CD4-positive, alpha-beta T cell treated with Interleukin-15 for 1 hour (primary cell): ENCODE results near the gene CDR2L.
"Not testable (repeated sequence)": the region's sequence is repeated elsewhere in the genome, so short reads cannot be mapped to it uniquely, and the experiment has no call there.

Source experiments
- DNase-seq: peaks from one replicate; pipeline ENCODE4 v3.0.0-alpha.2; 2020

The CDR2L gene

DNA sequence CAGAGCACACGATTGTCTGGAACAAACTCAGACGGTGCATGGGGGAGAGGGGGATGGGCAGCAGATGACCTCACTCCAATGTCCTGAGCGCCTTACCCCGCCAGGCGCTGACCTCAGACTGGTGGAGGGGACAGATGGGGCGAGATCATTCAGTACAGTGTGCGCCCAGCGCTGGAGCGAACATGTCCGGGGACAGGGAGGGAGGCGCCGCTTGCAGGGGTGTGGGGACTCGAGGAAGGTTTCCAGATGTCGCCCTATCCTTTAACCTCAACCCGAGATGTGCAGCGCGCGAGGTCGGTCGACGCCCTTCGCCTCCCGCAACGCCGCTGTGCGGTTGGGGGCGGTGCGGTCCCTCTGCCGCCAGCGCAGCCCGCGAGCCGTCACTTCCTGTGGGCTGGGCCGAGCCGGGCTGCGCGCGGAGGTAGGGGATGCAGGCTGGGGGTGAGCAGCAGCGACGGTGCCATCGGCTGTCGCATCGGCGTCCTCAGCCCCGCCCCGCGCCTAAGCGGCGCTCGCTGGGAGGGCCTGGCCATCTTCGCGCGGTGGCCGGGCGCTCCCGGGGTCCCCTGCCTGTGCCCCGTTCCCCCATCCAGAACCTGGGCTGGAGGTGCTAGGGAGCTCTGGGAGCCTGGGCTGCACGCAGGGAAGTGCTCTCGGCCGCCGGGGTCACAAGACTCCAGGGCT lies 5.3 kb upstream of the CDR2L start:
- peak; percentile 83 for DNase-seq

- not testable (repeated sequence) for DNase-seq
Measured at GRCh38 chr17:74982663-74983313, 4.6 kb upstream of the CDR2L start.

DNA sequence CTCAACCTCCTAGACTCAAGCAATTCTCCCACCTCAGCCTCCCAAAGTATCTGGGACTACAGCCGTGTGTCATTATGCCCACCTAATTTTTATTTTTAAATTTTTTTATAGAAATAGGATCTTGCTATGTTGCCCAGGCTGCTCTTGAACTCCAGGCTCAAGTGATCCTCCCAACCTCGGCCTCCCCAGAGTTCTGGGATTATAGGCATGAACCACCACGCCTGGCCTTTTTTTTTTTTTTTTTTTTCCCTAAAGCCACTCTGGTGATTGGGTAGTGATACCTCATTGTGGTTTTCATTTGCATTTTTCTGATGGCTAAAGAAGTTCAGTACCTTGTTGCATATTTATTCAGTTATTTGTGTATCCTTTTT lies 1.2 kb upstream of the CDR2L start:
- DNase-seq: no peak

- no peak for DNase-seq
Measured at GRCh38 chr17:74987909-74988711, 678 bp downstream of the CDR2L start.

DNA sequence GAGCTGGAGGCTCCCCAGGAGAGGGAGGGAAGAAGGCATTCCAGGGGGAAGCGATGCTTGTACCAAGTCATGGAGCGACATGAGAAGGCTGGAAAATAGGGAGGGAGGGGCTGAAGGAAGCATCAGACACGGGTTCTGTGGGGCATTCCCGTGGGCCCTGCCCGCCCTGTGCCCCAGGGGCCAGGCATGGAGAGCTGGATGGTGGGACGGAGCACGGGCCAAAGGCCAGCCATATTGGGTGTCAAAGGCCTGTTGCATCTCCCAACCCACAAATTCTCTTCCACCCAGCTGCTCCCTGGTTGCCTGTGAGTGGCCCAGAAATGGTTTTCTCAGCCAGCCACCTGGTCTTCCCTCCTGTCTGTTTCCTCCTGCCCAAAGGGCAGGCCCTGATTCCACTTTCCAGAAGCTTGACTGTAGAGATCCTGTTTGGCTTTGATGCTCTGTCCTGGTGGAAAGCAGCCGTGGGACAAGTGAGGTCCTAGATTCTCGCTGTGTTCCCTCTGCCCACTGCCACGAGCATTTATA lies 3.2 kb downstream of the CDR2L start:
- no peak for DNase-seq

DNA sequence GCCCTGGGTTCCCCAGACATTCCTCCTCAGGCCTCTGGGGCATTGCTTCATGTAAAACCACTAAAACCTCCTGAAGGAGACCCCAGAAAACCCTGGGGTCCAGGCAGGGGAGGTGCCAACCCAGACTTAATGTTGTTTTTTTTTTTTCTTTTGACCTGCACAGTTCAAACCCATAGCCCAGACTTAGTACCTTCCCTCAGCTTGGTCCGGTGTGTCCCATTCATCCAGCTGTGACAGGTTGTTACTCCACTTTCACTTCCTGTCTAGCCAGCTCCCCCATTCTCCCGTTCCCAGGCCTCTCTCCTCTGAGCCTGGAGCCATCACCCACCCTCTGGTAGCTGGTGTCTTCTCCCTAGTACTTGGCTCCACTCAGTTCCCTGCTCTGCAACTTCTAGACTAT lies 4.8 kb downstream of the CDR2L start:
- no peak for DNase-seq

DNA sequence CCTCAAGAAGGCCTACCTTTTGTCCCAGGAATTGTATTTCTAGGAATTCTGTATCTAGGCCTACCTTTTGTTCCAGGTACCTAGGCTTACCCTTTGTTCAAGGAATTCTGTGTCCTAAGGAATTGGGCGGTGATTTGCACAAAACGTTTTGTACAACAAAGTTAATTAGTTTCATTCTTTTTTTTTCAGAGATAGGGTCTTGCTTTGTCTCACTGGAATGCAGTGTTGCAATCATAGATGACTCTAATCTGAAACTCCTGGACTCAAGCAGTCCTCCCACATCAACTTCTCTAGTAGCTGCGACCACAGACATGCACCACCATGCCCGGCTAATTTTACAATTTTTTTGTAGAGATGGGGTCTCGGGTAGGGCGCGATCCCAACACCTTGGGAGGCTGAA lies 7.0 kb downstream of the CDR2L start:
- no peak for DNase-seq

- no peak for DNase-seq
Measured at GRCh38 chr17:74995847-74996246, 8.4 kb downstream of the CDR2L start.

- no peak for DNase-seq
Measured at GRCh38 chr17:74998783-74999182, 11.4 kb downstream of the CDR2L start.

- DNase-seq: no peak
Measured at GRCh38 chr17:74999523-74999922, 12.1 kb downstream of the CDR2L start.

GRCh38 chr17:75001915-75002843 lies 14.7 kb downstream of the CDR2L start:
- no peak for DNase-seq

GRCh38 chr17:75003070-75003956 lies 15.9 kb downstream of the CDR2L start:
- DNase-seq: no peak

DNA sequence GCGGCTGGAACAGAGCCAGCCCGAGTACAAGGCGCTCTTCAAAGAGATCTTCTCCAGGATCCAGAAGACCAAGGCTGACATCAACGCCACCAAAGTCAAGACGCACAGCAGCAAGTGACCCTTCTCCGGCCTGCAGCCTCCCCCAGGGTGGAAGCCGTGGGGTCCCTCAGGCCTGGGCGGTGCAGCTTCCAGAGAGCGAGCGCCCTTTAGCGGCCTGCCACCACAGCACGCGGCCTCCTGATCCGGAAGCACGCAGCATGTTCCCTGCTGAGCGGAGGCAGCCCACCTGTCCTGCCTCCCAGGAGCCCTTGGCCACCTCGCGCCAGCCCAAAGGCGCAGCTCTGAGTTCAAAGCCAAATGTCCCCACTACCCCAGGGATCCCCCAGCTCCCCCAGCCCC lies 16.5 kb downstream of the CDR2L start:
- DNase-seq: no peak

- no peak for DNase-seq
Measured at GRCh38 chr17:75004371-75004770, 16.9 kb downstream of the CDR2L start.

DNA sequence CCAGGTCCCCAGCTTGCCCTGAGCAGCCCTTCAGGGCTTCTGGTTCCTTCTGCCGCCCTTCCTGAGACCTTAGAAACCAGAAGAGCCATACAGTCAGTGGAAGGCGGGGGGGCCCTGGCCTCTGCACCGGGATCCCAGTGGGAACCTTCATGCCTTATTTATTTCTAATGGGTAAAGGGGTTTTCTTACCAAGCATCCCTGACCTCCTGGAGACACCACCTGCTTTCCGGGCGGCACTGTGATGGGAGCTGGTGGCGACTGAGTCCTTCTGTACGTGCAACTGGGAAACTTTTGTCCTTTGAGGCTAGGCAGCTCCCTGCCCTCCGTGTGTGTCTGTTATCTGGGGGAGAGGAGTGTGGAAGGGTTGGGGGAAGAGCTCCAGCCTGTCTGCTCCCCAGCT lies 17.9 kb downstream of the CDR2L start:
- no peak for DNase-seq

DNA sequence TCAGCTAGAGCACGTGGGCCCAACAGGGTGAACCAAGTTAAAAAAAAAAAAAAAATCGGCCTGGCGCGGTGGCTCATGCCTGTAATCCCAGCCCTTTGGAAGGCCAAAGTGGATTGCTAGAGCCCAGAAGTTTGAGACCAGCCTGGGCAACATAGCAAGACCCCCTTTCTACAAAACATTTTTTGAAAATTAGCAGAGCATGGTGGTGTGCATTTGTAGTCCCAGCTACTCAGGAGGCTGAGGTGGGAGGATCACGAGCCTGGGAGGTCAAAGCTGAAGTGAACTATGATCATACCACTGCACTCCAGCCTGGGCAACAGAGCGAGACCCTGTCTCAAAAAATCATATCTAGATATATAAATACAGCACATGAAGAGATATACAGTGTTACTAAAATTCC lies 18.7 kb downstream of the CDR2L start:
- DNase-seq: not testable (repeated sequence)

DNA sequence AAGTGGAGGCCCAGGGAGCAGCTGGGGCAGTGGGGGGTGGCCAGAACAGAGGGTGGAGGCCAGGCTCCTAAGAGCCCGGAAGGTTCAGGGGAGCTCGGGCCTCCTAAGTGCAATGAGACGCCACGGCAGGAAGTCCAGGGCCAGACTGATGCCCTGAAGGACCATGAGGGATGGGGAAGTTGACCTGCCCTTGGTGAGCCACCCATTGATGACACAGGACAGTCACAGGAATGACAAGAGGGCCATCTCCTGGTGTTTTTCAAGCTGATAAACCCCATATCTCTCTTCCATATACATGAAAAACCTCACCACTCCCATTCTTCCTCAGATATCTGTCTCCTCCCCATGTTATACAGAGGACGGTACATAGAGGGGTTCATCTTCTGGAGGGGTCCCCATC lies 19.2 kb downstream of the CDR2L start:
- DNase-seq: no peak

- no peak for DNase-seq
Measured at GRCh38 chr17:75008373-75008772, 20.9 kb downstream of the CDR2L start.

GRCh38 chr17:75009139-75009724 lies 21.8 kb downstream of the CDR2L start:
- no peak for DNase-seq

DNA sequence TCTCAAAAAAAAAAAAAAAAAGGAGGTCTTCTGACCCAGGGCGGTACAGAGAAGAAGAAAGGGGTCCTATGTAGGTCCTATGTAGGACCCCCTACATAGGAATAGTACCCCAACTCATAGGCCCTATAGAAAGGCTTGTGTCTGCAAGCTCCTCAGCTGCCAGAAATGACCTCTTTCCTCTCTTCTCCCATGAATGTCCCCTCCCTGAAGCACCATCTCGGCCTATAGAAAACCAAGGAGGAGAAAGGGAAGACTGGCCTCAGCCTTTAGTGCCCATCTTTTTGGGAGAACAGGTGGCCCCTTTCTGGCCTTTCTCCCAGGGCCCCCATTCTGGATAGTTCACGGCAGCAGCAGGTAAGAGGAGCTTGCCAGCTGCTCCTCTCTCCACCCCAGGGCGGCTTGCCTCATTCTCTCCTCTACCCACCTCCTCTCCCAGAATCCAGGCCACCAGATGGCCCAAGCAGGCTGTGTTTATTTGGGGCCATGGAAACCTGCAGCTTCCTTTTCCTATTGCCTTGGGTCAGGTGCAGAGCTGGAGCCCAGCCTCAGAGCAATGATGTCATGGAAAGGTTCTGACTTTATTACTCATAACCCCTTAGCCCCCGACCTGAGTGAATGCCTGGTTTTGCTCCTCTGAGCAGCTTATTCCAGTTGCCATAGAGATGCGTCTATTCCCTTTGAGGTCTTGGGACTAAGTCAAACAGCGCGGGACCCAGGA lies 23.4 kb downstream of the CDR2L start:
- DNase-seq: no peak
